ENCODE results near the gene TCHH. TPM values are rescaled to one million over a fixed set of nuclear protein-coding genes. Genes with fewer than 3 reads are reported as not detected.
"Not testable (repeated sequence)": the region's sequence is repeated elsewhere in the genome, so short reads cannot be mapped to it uniquely, and the experiment has no call there.

The TCHH gene
- under 1 TPM; 0.05 TPM for total RNA-seq

GRCh38 chr1:152115344-152115743 is at the start of gene TCHH:
Gene TCHH (minus strand): TSS chr1:152115444. CDS start chr1:152114080, 1,364 bp downstream.
- no peak within 1 kb of the TSS for H3K4me3 Mint-ChIP-seq
- H3K27ac Mint-ChIP-seq: no peak within 1 kb of the TSS
- H3K4me1 Mint-ChIP-seq: no peaks in the 10 kb centered on the region
- ChIA-PET CTCF (no interaction called here), POLR2A (no interaction called here)
- H3K9me3 Mint-ChIP-seq: no peaks in the 10 kb centered on the region
- DNase-seq: no peak
- H3K27me3 Mint-ChIP-seq: peaks cover 33% of the 10 kb centered on the region
- H3K36me3 Mint-ChIP-seq (ENCODE audit: low read depth): no peaks in the 10 kb centered on the region

GRCh38 chr1:152164517-152165136 is 49.4 kb upstream of the TCHH start:
- ChIA-PET POLR2A (no interaction called here), CTCF (no interaction called here)
- H3K4me1 Mint-ChIP-seq: peaks cover 8% of the 10 kb centered on the region
- no peak overlapping the region for H3K27ac Mint-ChIP-seq
- peaks cover 16% of the 10 kb centered on the region for H3K27me3 Mint-ChIP-seq
- H3K9me3 Mint-ChIP-seq: no peaks in the 10 kb centered on the region
- no peak for DNase-seq
- H3K36me3 Mint-ChIP-seq (ENCODE audit: low read depth): no peaks in the 10 kb centered on the region
- no peak overlapping the region for H3K4me3 Mint-ChIP-seq

- H3K4me1 Mint-ChIP-seq: peaks cover 8% of the 10 kb centered on the region
- H3K4me3 Mint-ChIP-seq: no peak overlapping the region
- POLR2A ChIA-PET: no interaction called here
- H3K36me3 Mint-ChIP-seq (ENCODE audit: low read depth): no peaks in the 10 kb centered on the region
- H3K27me3 Mint-ChIP-seq: peaks cover 16% of the 10 kb centered on the region
- no peaks in the 10 kb centered on the region for H3K9me3 Mint-ChIP-seq
- CTCF ChIA-PET: no interaction called here
- no peak overlapping the region for H3K27ac Mint-ChIP-seq
- DNase-seq: no peak
Observed at GRCh38 chr1:152162792-152163463, 47.7 kb upstream of the TCHH start.

- no peak overlapping the region for H3K4me3 Mint-ChIP-seq
- peaks cover 11% of the 10 kb centered on the region for H3K27me3 Mint-ChIP-seq
- no peak for DNase-seq
- no peak overlapping the region for H3K27ac Mint-ChIP-seq
- peaks cover 3% of the 10 kb centered on the region for H3K4me1 Mint-ChIP-seq
- ChIA-PET POLR2A (no interaction called here), CTCF (no interaction called here)
- H3K36me3 Mint-ChIP-seq (ENCODE audit: low read depth): no peaks in the 10 kb centered on the region
- H3K9me3 Mint-ChIP-seq: no peaks in the 10 kb centered on the region
Observed at GRCh38 chr1:152160576-152160975, 45.3 kb upstream of the TCHH start.

GRCh38 chr1:152159144-152159543 is 43.9 kb upstream of the TCHH start, which contains the start of gene RPTN:
Gene RPTN (minus strand): TSS chr1:152159228. CDS start chr1:152157889, 1,339 bp downstream.
- Mint-ChIP-seq H3K4me1 (peaks cover 5% of the 10 kb centered on the region), H3K27me3 (peaks cover 9% of the 10 kb centered on the region), H3K4me3 (no peak within 1 kb of the TSS), H3K27ac (no peak within 1 kb of the TSS), H3K36me3 (ENCODE audit: low read depth) (no peaks in the 10 kb centered on the region), H3K9me3 (no peaks in the 10 kb centered on the region)
- ChIA-PET POLR2A (no interaction called here), CTCF (no interaction called here)
- DNase-seq: no peak

- Mint-ChIP-seq H3K9me3 (peaks cover 3% of the 10 kb centered on the region), H3K27ac (no peak overlapping the region), H3K27me3 (peaks cover 12% of the 10 kb centered on the region), H3K4me1 (peaks cover 9% of the 10 kb centered on the region), H3K4me3 (no peak overlapping the region), H3K36me3 (ENCODE audit: low read depth) (no peaks in the 10 kb centered on the region)
- DNase-seq: no peak
- ChIA-PET POLR2A (no interaction called here), CTCF (no interaction called here)
Observed at GRCh38 chr1:152153996-152154395, 38.8 kb upstream of the TCHH start.

GRCh38 chr1:152151646-152152045 is 36.4 kb upstream of the TCHH start:
- Mint-ChIP-seq H3K27ac (no peak overlapping the region), H3K36me3 (ENCODE audit: low read depth) (peaks cover 4% of the 10 kb centered on the region), H3K4me3 (no peak overlapping the region), H3K4me1 (peaks cover 9% of the 10 kb centered on the region), H3K9me3 (peaks cover 14% of the 10 kb centered on the region), H3K27me3 (peaks cover 18% of the 10 kb centered on the region)
- DNase-seq: no peak
- ChIA-PET POLR2A (no interaction called here), CTCF (no interaction called here)

GRCh38 chr1:152148981-152149380 is 33.7 kb upstream of the TCHH start:
- ChIA-PET POLR2A (no interaction called here), CTCF (no interaction called here)
- no peak overlapping the region for H3K4me3 Mint-ChIP-seq
- peaks cover 2% of the 10 kb centered on the region for H3K4me1 Mint-ChIP-seq
- peaks cover 21% of the 10 kb centered on the region for H3K9me3 Mint-ChIP-seq
- no peak for DNase-seq
- peaks cover 23% of the 10 kb centered on the region for H3K27me3 Mint-ChIP-seq
- H3K36me3 Mint-ChIP-seq (ENCODE audit: low read depth): peaks cover 4% of the 10 kb centered on the region
- H3K27ac Mint-ChIP-seq: no peak overlapping the region

- Mint-ChIP-seq H3K36me3 (ENCODE audit: low read depth) (peaks cover 4% of the 10 kb centered on the region), H3K9me3 (peaks cover 21% of the 10 kb centered on the region), H3K27me3 (peaks cover 27% of the 10 kb centered on the region), H3K4me1 (peaks cover 6% of the 10 kb centered on the region), H3K27ac (no peak overlapping the region), H3K4me3 (no peak overlapping the region)
- no peak for DNase-seq
- ChIA-PET CTCF (no interaction called here), POLR2A (no interaction called here)
Observed at GRCh38 chr1:152148051-152148450, 32.8 kb upstream of the TCHH start.

- H3K27ac Mint-ChIP-seq: no peak overlapping the region
- H3K27me3 Mint-ChIP-seq: peaks cover 31% of the 10 kb centered on the region
- peaks cover 6% of the 10 kb centered on the region for H3K4me1 Mint-ChIP-seq
- DNase-seq: no peak
- peaks cover 21% of the 10 kb centered on the region for H3K9me3 Mint-ChIP-seq
- no peak overlapping the region for H3K4me3 Mint-ChIP-seq
- ChIA-PET CTCF (no interaction called here), POLR2A (no interaction called here)
- peaks cover 4% of the 10 kb centered on the region for H3K36me3 Mint-ChIP-seq (ENCODE audit: low read depth)
Observed at GRCh38 chr1:152145769-152146168, 30.5 kb upstream of the TCHH start.

GRCh38 chr1:152144674-152145183 is 29.5 kb upstream of the TCHH start:
- peaks cover 36% of the 10 kb centered on the region for H3K27me3 Mint-ChIP-seq
- DNase-seq; H3K36me3 Mint-ChIP-seq (ENCODE audit: low read depth); H3K27ac Mint-ChIP-seq; H3K4me1 Mint-ChIP-seq; H3K4me3 Mint-ChIP-seq; POLR2A ChIA-PET; CTCF ChIA-PET: not testable (repeated sequence)
- peaks cover 21% of the 10 kb centered on the region for H3K9me3 Mint-ChIP-seq

- CTCF ChIA-PET: no interaction called here
- Mint-ChIP-seq H3K27me3 (peaks cover 37% of the 10 kb centered on the region), H3K36me3 (ENCODE audit: low read depth) (peaks cover 2% of the 10 kb centered on the region), H3K4me3 (no peak overlapping the region), H3K9me3 (peaks cover 12% of the 10 kb centered on the region), H3K4me1 (peaks cover 6% of the 10 kb centered on the region), H3K27ac (no peak overlapping the region)
- DNase-seq: no peak
- POLR2A ChIA-PET: no interaction called here
Observed at GRCh38 chr1:152143150-152143887, 28.1 kb upstream of the TCHH start.

GRCh38 chr1:152141971-152142584 is 26.8 kb upstream of the TCHH start:
- H3K4me3 Mint-ChIP-seq: no peak overlapping the region
- H3K27ac Mint-ChIP-seq: no peak overlapping the region
- POLR2A ChIA-PET: no interaction called here
- H3K36me3 Mint-ChIP-seq (ENCODE audit: low read depth): no peaks in the 10 kb centered on the region
- H3K4me1 Mint-ChIP-seq: peaks cover 6% of the 10 kb centered on the region
- H3K27me3 Mint-ChIP-seq: peaks cover 41% of the 10 kb centered on the region
- peaks cover 10% of the 10 kb centered on the region for H3K9me3 Mint-ChIP-seq
- CTCF ChIA-PET: interaction anchor here (1.1 kb wide), 1 partner anchor 43 kb away, joined by 4 read pairs; no protein-coding TSS in a partner anchor
- DNase-seq: no peak
